Liver (tissue), 9 donors: Measurements from ENCODE around the gene SLU7. TPM values are rescaled to one million over a fixed set of nuclear protein-coding genes. Genes with fewer than 3 reads are reported as not detected.

Experiments
- DNase-seq: peaks from one replicate; pipeline ENCODE4 v3.0.0-alpha.2; 2017; ENCODE audit warnings: low spot score
- H3K27ac ChIP-seq, 2 donors: one replicate each; pipeline ENCODE4 v1.7.0; 2013; ENCODE audit warnings: inconsistent platforms in 2 of 2, low read length in 2 of 2, control low read depth in 1 of 2, low read depth in 1 of 2, mild to moderate bottlenecking in 1 of 2
- H3K27me3 ChIP-seq, 4 donors: one replicate each; pipeline versions ENCODE4 v1.6.1 to v1.7.0; 2013; ENCODE audit warnings: low read length in 3 of 4, inconsistent platforms in 1 of 4, mild to moderate bottlenecking in 1 of 4, moderate library complexity in 1 of 4; ENCODE audit not compliant: control insufficient read depth in 4 of 4, insufficient read depth in 4 of 4
- H3K36me3 ChIP-seq, 4 donors: one replicate each; pipeline versions ENCODE4 v1.6.1 to v1.7.0; 2013; ENCODE audit warnings: low read length in 3 of 4, mild to moderate bottlenecking in 3 of 4, low read depth in 1 of 4, moderate library complexity in 1 of 4; ENCODE audit not compliant: control insufficient read depth in 4 of 4, insufficient read depth in 3 of 4
- H3K4me1 ChIP-seq, 4 donors: one replicate each; pipeline versions ENCODE4 v1.6.1 to v1.7.0; 2013; ENCODE audit warnings: low read length in 3 of 4, mild to moderate bottlenecking in 3 of 4, moderate library complexity in 1 of 4; ENCODE audit not compliant: control insufficient read depth in 4 of 4, insufficient read depth in 4 of 4
- H3K4me3 ChIP-seq, 3 donors: one replicate each; pipeline versions ENCODE4 v1.6.1 to v1.7.0; 2013; ENCODE audit warnings: low read length in 3 of 3, control low read depth in 1 of 3, low read depth in 1 of 3, mild to moderate bottlenecking in 1 of 3
- H3K9ac ChIP-seq, 2 donors: one replicate each; pipeline ENCODE4 v1.7.0; 2013; ENCODE audit warnings: low read length in 2 of 2, mild to moderate bottlenecking in 2 of 2, moderate library complexity in 2 of 2, control low read depth in 1 of 2, low read depth in 1 of 2
- H3K9me3 ChIP-seq, 4 donors: one replicate each; pipeline versions ENCODE4 v1.6.1 to v1.7.0; 2013; ENCODE audit warnings: low read length in 3 of 4; ENCODE audit not compliant: control insufficient read depth in 4 of 4
- ATF3 ChIP-seq: IDR thresholded peaks from 2 replicates; pipeline ENCODE4 v1.6.1; 2016; ENCODE audit warnings: antibody characterized with exemption
- CTCF ChIP-seq: fragments of 150-350 bp; IDR thresholded peaks from 2 replicates; pipeline ENCODE4 v1.5.1; 2017; ENCODE audit warnings: improper control_type of control experiment, low read depth, low read length; ENCODE audit not compliant: missing input control
- EGR1 ChIP-seq, 2 donors: IDR thresholded peaks; 2 replicates each; pipeline ENCODE4 v1.6.1; 2016 to 2018; ENCODE audit warnings: antibody characterized with exemption in 2 of 2, low read depth in 2 of 2
- FOXA1 ChIP-seq: IDR thresholded peaks from 2 replicates; pipeline ENCODE4 v1.6.1; 2016; ENCODE audit warnings: antibody characterized with exemption
- FOXA2 ChIP-seq: IDR thresholded peaks from 2 replicates; pipeline ENCODE4 v1.6.1; 2016; ENCODE audit warnings: antibody characterized with exemption
- GABPA ChIP-seq, 2 donors: IDR thresholded peaks in 1 of 2; conservative IDR thresholded peaks in 1 of 2; 2 replicates each; pipeline ENCODE4 v1.6.1; 2016; ENCODE audit warnings: antibody characterized with exemption in 2 of 2, mild to moderate bottlenecking in 1 of 2, moderate library complexity in 1 of 2
- HNF4A ChIP-seq, 2 donors: conservative IDR thresholded peaks; 2 replicates each; pipeline ENCODE4 v1.6.1; 2016; ENCODE audit warnings: antibody characterized with exemption in 2 of 2, mild to moderate bottlenecking in 2 of 2
- HNF4G ChIP-seq: IDR thresholded peaks from 2 replicates; pipeline ENCODE4 v1.6.1; 2016; ENCODE audit warnings: antibody characterized with exemption
- JUND ChIP-seq, 2 donors: IDR thresholded peaks; 2 replicates each; pipeline ENCODE4 v1.6.1; 2016; ENCODE audit warnings: antibody characterized with exemption in 2 of 2
- MAX ChIP-seq: IDR thresholded peaks from 2 replicates; pipeline ENCODE4 v1.6.1; 2016; ENCODE audit warnings: antibody characterized with exemption
- NR2F2 ChIP-seq: IDR thresholded peaks from 2 replicates; pipeline ENCODE4 v1.6.1; 2016; ENCODE audit warnings: antibody characterized with exemption
- RAD21 ChIP-seq, 2 donors: IDR thresholded peaks; 2 replicates each; pipeline ENCODE4 v1.6.1; 2016; ENCODE audit warnings: antibody characterized with exemption in 2 of 2, mild to moderate bottlenecking in 2 of 2
- REST ChIP-seq: IDR thresholded peaks from 2 replicates; pipeline ENCODE4 v1.6.1; 2016; ENCODE audit warnings: antibody characterized with exemption, mild to moderate bottlenecking
- RXRA ChIP-seq, 2 donors: IDR thresholded peaks; 2 replicates each; pipeline ENCODE4 v1.6.1; 2017 to 2018; ENCODE audit warnings: antibody characterized with exemption in 2 of 2, mild to moderate bottlenecking in 1 of 2
- SP1 ChIP-seq: IDR thresholded peaks from 2 replicates; pipeline ENCODE4 v1.6.1; 2018; ENCODE audit warnings: antibody characterized with exemption, mild to moderate bottlenecking
- TAF1 ChIP-seq: conservative IDR thresholded peaks from 2 replicates; pipeline ENCODE4 v1.6.1; 2016; ENCODE audit warnings: antibody characterized with exemption, mild to moderate bottlenecking
- YY1 ChIP-seq: IDR thresholded peaks from 2 replicates; pipeline ENCODE4 v1.6.1; 2016; ENCODE audit warnings: antibody characterized with exemption, mild to moderate bottlenecking
- ZBTB33 ChIP-seq: IDR thresholded peaks from 2 replicates; pipeline ENCODE4 v1.6.1; 2016; ENCODE audit warnings: antibody characterized with exemption
- WGBS: extraction: QIAGEN DNeasy Blood & Tissue Kit; methylation state at CpG from one replicate; pipeline ENCODE4 v1.1.7; 2013; 5-methylcytosine and 5-hydroxymethylcytosine counted together
- polyA plus RNA-seq, 2 donors: library from polyadenylated mRNA; stranded (reverse) in 1 of 2; unstranded in 1 of 2; fragments of 200-250 nt in 1 of 2; fragments of >200 nt in 1 of 2; fragmentation: Nextera tagmentation in 1 of 2; extraction: Ambion mirVana in 1 of 2; gene quantifications; one replicate each; pipeline versions ENCODE4 v1.2.1 to v1.2.3, GENCODE V29; 2013 to 2015
- total RNA-seq, 2 donors: library from RNA; depleted of rRNA; stranded (reverse); fragments of >200 nt; gene quantifications; one replicate each; pipeline ENCODE4 v1.2.3, GENCODE V29; 2014
- donor health status: healthy.
- donor health status: healthy.
- donor health status: healthy.
- donor health status: healthy.
- donor health status: healthy.

SLU7 gene
- total and polyA plus RNA-seq, 4 donors: 7.1 to 21.8 (median 17.6) TPM

- H3K4me1 ChIP-seq: no peaks in the 10 kb centered on the region
- 93% methylated on average over 8 of the region's 8 CpGs for WGBS
- no peak for DNase-seq
- no peak overlapping the region for H3K27ac ChIP-seq
- no peak overlapping the region for H3K9ac ChIP-seq
- H3K36me3 ChIP-seq: no peaks in the 10 kb centered on the region
- TF ChIP-seq SP1 (no peak), RXRA (IDR thresholded peaks at IDR 0.05) (no peak), ZBTB33 (no peak), FOXA1 (no peak), YY1 (no peak), FOXA2 (no peak), TAF1 (no peak), JUND (IDR thresholded peaks at IDR 0.05) (no peak), HNF4A (conservative IDR thresholded peaks at IDR 0.05) (no peak), RAD21 (IDR thresholded peaks at IDR 0.05) (no peak), HNF4G (no peak), GABPA (IDR thresholded peaks at IDR 0.05 in 1 of 2, conservative IDR thresholded peaks at IDR 0.05 in 1 of 2) (no peak)
- H3K27me3 ChIP-seq: peaks cover 0 to 4% (median 0%) of the 10 kb centered on the region in 4 donors
- H3K4me3 ChIP-seq: no peak overlapping the region
- H3K9me3 ChIP-seq: no peaks in the 10 kb centered on the region
Measured at GRCh38 chr5:160353379-160353778, 65.5 kb downstream of the SLU7 start.

GRCh38 chr5:160352308-160352707, 66.6 kb downstream of the SLU7 start:
- H3K27me3 ChIP-seq: peaks cover 0 to 4% (median 0%) of the 10 kb centered on the region in 4 donors
- DNase-seq: no peak
- WGBS: 94% methylated on average over 4 of the region's 4 CpGs
- no peaks in the 10 kb centered on the region for H3K4me1 ChIP-seq
- no peak overlapping the region for H3K9ac ChIP-seq
- H3K4me3 ChIP-seq: no peak overlapping the region
- TF ChIP-seq JUND (IDR thresholded peaks at IDR 0.05): no peak
- TF ChIP-seq GABPA (IDR thresholded peaks at IDR 0.05 in 1 of 2, conservative IDR thresholded peaks at IDR 0.05 in 1 of 2): no peak
- no peak for TF ChIP-seq MAX
- no peak for TF ChIP-seq YY1
- TF ChIP-seq HNF4G: no peak
- TF ChIP-seq SP1: no peak
- no peak for TF ChIP-seq HNF4A (conservative IDR thresholded peaks at IDR 0.05)
- no peak for TF ChIP-seq NR2F2
- no peak for TF ChIP-seq REST
- TF ChIP-seq FOXA1: no peak
- TF ChIP-seq RXRA (IDR thresholded peaks at IDR 0.05): no peak
- TF ChIP-seq CTCF: no peak
- TF ChIP-seq TAF1: no peak
- no peak for TF ChIP-seq RAD21 (IDR thresholded peaks at IDR 0.05)
- TF ChIP-seq ZBTB33: no peak
- TF ChIP-seq FOXA2: no peak
- TF ChIP-seq ATF3: no peak
- no peak for TF ChIP-seq EGR1 (IDR thresholded peaks at IDR 0.05; ENCODE audit: low read depth in 2 of 2)
- no peak overlapping the region for H3K27ac ChIP-seq
- H3K9me3 ChIP-seq: no peaks in the 10 kb centered on the region
- H3K36me3 ChIP-seq: no peaks in the 10 kb centered on the region
